ENCODE data around the gene ADAM19.

- TF ChIP-seq POLR2AphosphoS5 (IDR thresholded peaks at IDR 0.05; ENCODE audit: borderline replicate concordance, low read depth, low read length) = no peak
- TF ChIP-seq EZH2 (IDR thresholded peaks at IDR 0.05) = no peak
- no peak for TF ChIP-seq FOXP2 (optimal IDR thresholded peaks at IDR 0.05; ENCODE audit: control extremely low read depth, extremely low read length, insufficient read depth)
Observed at GRCh38 chr5:157468293-157468965, 107.1 kb downstream of the ADAM19 start.
